IPS-18c (cell line): ENCODE measurements around the gene PARD3.

ENCODE experiments used
- H3K4me3 ChIP-seq: 2 replicates; pipeline ENCODE4 v1.7.0; 2013; ENCODE audit warnings: low read depth, mild to moderate bottlenecking, low read length, moderate library complexity; ENCODE audit not compliant: insufficient read depth
- H3K9me3 ChIP-seq: one replicate; pipeline ENCODE4 v1.6.1; 2013; ENCODE audit warnings: mild to moderate bottlenecking, low read length, moderate library complexity; ENCODE audit not compliant: control insufficient read depth, insufficient read depth

Gene PARD3

DNA sequence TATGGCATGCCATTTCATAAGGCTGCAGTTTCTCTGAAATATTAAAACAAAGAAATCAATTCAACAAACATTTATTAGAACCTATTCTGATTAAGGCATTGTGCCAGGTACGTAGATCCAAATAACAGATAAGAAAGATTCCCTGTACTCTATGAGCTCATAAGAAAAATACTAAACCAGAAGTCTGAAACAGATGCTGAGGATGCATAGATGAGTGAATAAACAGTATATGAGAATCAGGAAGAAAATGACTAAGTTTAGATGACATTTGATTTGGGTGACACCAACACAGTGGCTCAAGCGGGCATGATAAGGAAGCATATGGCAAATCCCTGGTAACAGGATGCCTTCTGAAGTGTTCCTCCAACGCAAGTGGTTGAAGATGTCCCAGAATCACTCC lies 477.2 kb downstream of the PARD3 start:
- Histone ChIP-seq H3K9me3 (no peaks in the 10 kb centered on the region), H3K4me3 (no peak overlapping the region)

DNA sequence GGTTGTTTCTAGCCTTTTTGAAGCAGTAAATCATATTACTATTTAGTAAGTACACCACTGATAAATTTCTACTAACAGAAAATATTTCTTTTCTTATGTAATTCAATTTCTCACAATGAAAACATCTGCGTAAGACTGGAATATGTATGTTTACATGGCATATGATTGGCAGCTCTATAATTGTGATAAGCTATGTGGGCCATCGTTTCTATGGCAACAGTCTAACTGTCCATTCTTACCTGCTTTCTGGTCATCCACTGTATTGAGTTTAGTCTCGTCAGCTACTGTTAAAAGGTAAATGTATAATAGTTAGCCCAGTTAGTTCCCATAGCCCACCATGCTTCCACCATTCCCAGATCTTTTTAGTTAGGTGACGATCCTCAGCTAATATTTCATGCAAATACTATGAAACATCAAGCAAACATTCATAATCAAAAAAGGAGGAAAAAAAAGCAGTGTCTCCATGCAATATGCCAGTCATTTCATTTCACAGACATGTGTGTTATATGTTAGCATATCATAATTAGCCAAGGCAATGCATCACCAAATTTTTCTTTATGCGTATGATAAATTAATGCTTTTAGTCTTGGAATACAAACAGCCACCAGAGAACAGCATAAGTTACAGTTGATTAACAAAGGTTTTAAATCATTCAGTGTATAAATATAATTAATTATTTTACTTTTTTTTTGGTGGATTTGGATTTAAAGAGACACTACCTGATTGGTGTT lies 479.0 kb downstream of the PARD3 start:
- Histone ChIP-seq H3K4me3 (no peak overlapping the region), H3K9me3 (no peaks in the 10 kb centered on the region)

GRCh38 chr10:34334908-34335307 lies 480.2 kb downstream of the PARD3 start:
- Histone ChIP-seq H3K9me3 (no peaks in the 10 kb centered on the region), H3K4me3 (no peak overlapping the region)

GRCh38 chr10:34333513-34333912 lies 481.6 kb downstream of the PARD3 start:
- Histone ChIP-seq H3K4me3 (no peak overlapping the region), H3K9me3 (no peaks in the 10 kb centered on the region)

- Histone ChIP-seq H3K9me3 (no peaks in the 10 kb centered on the region), H3K4me3 (no peak overlapping the region)
Observed at GRCh38 chr10:34327184-34327583, 487.9 kb downstream of the PARD3 start.

DNA sequence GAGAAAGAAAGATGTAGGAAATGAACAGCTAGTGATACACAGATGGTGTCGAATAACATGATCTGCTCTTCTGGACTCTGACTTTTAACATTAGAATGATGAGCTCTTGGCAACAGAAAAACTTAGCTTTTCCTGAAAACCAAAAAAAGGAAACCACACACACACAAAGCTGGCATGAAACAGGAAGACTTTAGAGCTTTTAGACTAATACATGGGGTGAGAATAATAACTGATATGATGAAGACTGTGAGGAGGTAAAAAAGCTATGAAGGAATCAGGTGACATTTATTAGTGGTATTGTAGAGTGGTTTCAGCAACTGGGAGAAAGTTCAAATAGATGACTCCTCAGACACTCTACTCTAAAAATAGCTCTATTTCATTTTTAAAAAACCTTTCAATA lies 491.9 kb downstream of the PARD3 start:
- no peaks in the 10 kb centered on the region for H3K9me3 ChIP-seq
- no peak overlapping the region for H3K4me3 ChIP-seq

DNA sequence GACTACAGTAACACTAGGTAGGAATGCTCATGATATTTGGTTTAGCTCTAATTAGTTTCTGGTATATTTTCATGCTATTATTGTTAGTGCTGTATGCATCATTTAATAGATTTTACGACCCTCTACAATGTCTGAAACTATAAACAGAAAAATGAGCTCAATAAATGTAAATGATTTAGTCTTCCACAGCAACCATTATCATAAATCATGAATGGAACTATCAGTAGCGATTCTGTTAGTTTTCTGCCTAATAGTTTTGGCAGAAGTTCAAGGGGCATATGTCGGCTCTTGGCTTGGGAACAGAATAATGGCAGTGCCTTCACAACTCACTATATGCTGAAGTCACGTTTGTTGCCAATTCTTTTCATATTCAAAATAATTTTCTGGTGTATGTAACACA lies 494.8 kb downstream of the PARD3 start:
- no peaks in the 10 kb centered on the region for H3K9me3 ChIP-seq
- no peak overlapping the region for H3K4me3 ChIP-seq

DNA sequence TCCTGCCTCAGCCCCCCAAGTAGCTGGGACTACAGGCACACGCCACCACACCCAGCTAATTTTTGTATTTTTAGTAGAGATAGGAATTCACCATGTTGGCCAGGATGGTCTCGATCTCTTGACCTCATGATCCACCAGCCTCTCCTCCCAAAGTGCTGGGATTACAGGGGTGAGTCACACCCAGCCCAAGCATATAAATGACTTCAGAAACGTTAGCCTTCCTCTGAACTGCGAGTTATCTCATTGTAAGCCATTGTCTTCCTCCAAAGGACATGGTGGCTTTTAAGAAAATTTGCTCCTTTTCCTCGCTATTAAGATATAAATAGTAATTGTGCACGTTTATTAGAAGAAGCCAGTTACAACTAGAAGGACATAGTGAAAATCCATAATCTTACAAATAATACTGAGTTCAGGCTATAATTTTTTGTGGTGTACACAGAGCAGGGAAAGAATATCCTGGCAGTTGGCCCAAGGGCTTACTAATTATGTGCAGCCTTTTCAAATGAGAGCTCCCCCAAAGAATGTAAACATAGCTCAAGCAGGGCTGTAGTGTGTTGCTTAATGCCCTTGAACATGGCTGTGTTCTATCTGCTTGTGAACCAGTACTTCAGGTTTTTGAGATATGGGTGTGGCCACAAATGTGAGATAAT lies 495.8 kb downstream of the PARD3 start:
- no peak overlapping the region for H3K4me3 ChIP-seq
- H3K9me3 ChIP-seq = no peaks in the 10 kb centered on the region

DNA sequence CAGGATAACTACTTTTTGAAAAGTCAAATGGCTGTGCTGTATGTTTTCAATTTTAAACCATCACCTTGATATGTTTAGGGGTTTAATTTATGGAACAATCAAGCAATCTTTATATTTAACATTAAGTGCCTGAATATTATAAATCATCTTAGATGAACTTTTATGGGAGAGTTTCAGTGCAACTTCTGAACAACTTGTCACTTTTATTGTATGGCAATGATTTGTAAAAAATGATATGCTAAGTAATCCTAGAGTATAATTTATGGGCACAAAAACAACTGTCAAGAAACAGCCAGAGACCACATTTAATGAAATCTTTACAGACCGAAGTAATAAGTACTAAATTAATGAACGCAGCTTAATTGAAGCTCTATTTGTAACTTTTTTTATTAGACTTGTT lies 498.9 kb downstream of the PARD3 start:
- no peaks in the 10 kb centered on the region for H3K9me3 ChIP-seq

GRCh38 chr10:34314457-34314856 lies 500.6 kb downstream of the PARD3 start:
- Histone ChIP-seq H3K9me3 (no peaks in the 10 kb centered on the region), H3K4me3 (no peak overlapping the region)

More for the DNA sequence above, 498.9 kb downstream of the PARD3 start:
- no peak overlapping the region for H3K4me3 ChIP-seq

- Histone ChIP-seq H3K4me3 (no peak overlapping the region), H3K9me3 (no peaks in the 10 kb centered on the region)
Observed at GRCh38 chr10:34313888-34314287, 501.2 kb downstream of the PARD3 start.

DNA sequence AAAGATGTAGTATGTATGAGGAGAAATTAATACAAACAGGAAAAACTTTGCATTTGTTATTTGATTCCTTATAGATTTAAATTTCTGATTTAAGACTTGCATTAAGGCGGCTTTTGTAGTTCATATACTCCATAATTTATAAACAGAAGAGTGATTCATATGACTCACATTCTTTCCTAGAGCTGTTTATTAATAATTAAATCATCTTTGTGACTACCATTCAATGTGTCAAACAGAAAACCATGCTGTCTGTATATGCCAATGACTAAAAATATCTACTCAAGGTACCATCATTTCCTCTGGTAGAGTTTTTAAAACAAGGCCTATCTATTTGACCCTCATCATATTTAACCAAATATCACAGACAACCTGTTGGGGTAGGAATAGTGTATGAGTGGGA lies 501.7 kb downstream of the PARD3 start:
- Histone ChIP-seq H3K4me3 (no peak overlapping the region), H3K9me3 (no peaks in the 10 kb centered on the region)

DNA sequence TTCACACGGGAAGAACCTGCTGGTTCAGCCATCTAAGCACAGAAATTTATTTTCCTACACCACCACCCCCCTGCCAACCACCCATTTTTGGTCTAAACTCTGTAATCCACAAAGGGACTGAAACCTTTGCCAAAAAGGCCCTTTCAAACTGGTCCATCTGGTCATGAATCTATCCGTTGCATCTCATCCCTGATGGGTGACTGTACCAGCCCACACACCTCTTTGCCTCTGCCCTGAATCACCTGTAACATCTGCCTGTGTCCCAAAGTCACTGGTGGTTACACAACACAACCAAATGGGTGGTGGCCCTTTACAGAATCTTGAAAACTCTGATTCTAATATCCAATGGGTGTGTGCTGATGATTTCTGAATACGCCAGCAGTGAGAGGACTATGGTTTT lies 503.4 kb downstream of the PARD3 start:
- H3K4me3 ChIP-seq = no peak overlapping the region
- H3K9me3 ChIP-seq = no peaks in the 10 kb centered on the region

- H3K4me3 ChIP-seq = no peak overlapping the region
- H3K9me3 ChIP-seq = no peaks in the 10 kb centered on the region
Observed at GRCh38 chr10:34310234-34310633, 504.9 kb downstream of the PARD3 start.

GRCh38 chr10:34305189-34305588 lies 509.9 kb downstream of the PARD3 start:
- no peaks in the 10 kb centered on the region for H3K9me3 ChIP-seq

DNA sequence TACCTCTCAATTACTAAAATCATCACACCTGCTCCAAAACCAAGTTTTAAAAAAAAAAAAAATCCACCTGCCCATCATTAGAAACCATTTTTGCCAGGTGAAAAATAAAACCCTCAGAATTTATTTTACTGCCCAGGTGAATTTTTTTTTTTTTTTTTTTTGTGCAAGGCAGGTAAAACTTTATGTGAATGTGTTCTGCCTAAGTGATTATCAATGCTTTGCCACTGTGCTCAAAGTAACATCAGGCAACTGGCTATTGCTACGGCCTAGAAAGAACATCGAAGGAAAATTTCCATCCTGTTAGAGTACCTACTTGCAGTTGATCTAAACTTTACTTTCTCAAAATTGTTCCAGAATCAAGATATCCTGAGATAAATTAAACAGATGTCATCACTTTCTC lies 512.1 kb downstream of the PARD3 start:
- H3K4me3 ChIP-seq = no peak overlapping the region
- H3K9me3 ChIP-seq = no peaks in the 10 kb centered on the region

More at GRCh38 chr10:34305189-34305588, 509.9 kb downstream of the PARD3 start:
- H3K4me3 ChIP-seq = no peak overlapping the region

DNA sequence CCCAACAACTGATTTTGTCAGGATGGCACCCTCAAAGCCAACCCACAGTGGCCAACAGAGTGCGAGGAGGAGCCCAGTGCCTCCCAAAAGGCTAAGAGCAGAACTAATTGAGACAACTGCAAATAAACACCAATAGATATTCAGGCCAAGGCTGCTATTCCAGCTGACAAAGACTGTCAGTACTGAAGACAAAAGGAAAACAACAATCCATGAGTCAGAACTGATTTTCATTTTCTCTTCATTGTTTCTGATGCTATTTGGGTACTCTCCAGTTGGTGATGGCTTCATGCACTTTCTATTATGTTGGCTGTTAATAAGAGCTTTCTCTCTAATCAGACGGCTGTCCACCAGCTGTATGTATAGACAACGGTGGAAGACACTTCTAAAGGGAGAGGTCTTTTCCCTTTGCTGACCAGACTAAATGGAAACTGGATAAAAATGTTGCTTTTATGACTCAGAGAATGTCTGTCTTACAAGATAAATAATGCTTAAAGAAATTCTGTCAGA lies 515.9 kb downstream of the PARD3 start:
- Histone ChIP-seq H3K4me3 (no peak overlapping the region), H3K9me3 (no peaks in the 10 kb centered on the region)

- H3K4me3 ChIP-seq = no peak overlapping the region
- H3K9me3 ChIP-seq = no peaks in the 10 kb centered on the region
Observed at GRCh38 chr10:34298346-34298818, 516.7 kb downstream of the PARD3 start.
